K562 (cell line): ENCODE data around the gene KLHL8. TPM values are rescaled to one million over a fixed set of nuclear protein-coding genes. Genes with fewer than 3 reads are reported as not detected.

Experiments
- ATAC-seq: fragments of 200-7000 bp; cut with Tn5 transposase; 3 replicates; pipeline ENCODE4 v1.9.1; 2020; ENCODE audit warnings: moderate library complexity
- BruUV-seq: library from RNA; stranded (reverse); fragments of 400-500 nt; replicated peaks from 2 replicates; lab custom pipeline; 2021; lab: Mats Ljungman, UMichigan
- CTCF ChIA-PET: fragments of 300-600 bp; formaldehyde crosslinking; extraction: SDS; loops from one replicate; lab custom pipeline; 2021; ENCODE audit warnings: low intra/inter-chr PET ratio; lab: Yijun Ruan, JAX
- POLR2A ChIA-PET: fragments of 300-600, 350-650 bp; sonication (Branson Sonifier 250); formaldehyde crosslinking; extraction: SDS; loops from one replicate; lab custom pipeline; 2021; ENCODE audit warnings: antibody characterized with exemption, inconsistent platforms; lab: Yijun Ruan, JAX
- DNase-seq, 4 experiments: peaks; one replicate each; pipeline versions ENCODE4 v3.0.0 to v3.0.0-alpha.2; 2011 to 2018; ENCODE audit warnings: low spot score in 3 of 4, mixed read lengths in 3 of 4; ENCODE audit errors: extremely low read depth in 1 of 4
- FAIRE-seq: peaks from 2 replicates; lab custom pipeline; 2011; peaks lifted over from hg19 to GRCh38; lab: Jason Lieb, UNC
- H2AFZ ChIP-seq: 2 replicates; pipeline ENCODE4 v1.6.0; 2011; ENCODE audit warnings: low read depth, low read length, control low read depth, inconsistent platforms
- H3K27ac ChIP-seq: fragments of 200-600 bp; 3 replicates; pipeline ENCODE4 v1.8.0; 2011; ENCODE audit warnings: low read depth, mild to moderate bottlenecking, control low read depth, inconsistent platforms, low read length, moderate library complexity, mixed read lengths; ENCODE audit errors: extremely low read depth
- H3K27me3 ChIP-seq, 2 experiments: fragments of 300-600 bp in 1 of 2; 2 replicates in 1 of 2; 3 replicates in 1 of 2; pipeline versions ENCODE4 v1.6.0 to v1.8.0; 2011; ENCODE audit warnings: inconsistent platforms in 2 of 2, low read length in 2 of 2, mild to moderate bottlenecking in 1 of 2, mixed read lengths in 1 of 2, moderate library complexity in 1 of 2; ENCODE audit not compliant: control insufficient read depth in 2 of 2, insufficient read depth in 2 of 2
- H3K36me3 ChIP-seq: fragments of 300-600 bp; 3 replicates; pipeline ENCODE4 v1.8.0; 2011; ENCODE audit warnings: mild to moderate bottlenecking, low read length, inconsistent platforms; ENCODE audit not compliant: control insufficient read depth, insufficient read depth
- H3K4me1 ChIP-seq, 2 experiments: fragments of 200-600 bp in 1 of 2; replicated peaks in 1 of 2; 2 replicates in 1 of 2; 3 replicates in 1 of 2; pipeline versions ENCODE4 v1.5.1 to v1.8.0; 2011; ENCODE audit warnings: inconsistent platforms in 2 of 2, low read length in 2 of 2, mild to moderate bottlenecking in 1 of 2, mixed read lengths in 1 of 2, moderate library complexity in 1 of 2; ENCODE audit not compliant: control insufficient read depth in 2 of 2, insufficient read depth in 2 of 2
- H3K4me2 ChIP-seq: 2 replicates; pipeline ENCODE4 v1.6.1; 2011; ENCODE audit warnings: low read length, control low read depth, inconsistent platforms, mixed read lengths; ENCODE audit not compliant: insufficient read depth
- H3K4me3 ChIP-seq: fragments of 200-600 bp; sonication (generic), shearing (Covaris generic); 2 replicates; pipeline ENCODE4 v1.5.1; 2016; ENCODE audit warnings: control low read depth, inconsistent platforms
- H3K79me2 ChIP-seq: fragments of 200-600 bp; 3 replicates; pipeline ENCODE4 v1.8.0; 2011; ENCODE audit warnings: low read length, inconsistent platforms; ENCODE audit not compliant: control insufficient read depth, insufficient read depth
- H3K9ac ChIP-seq, 2 experiments: 2 replicates each; pipeline versions ENCODE4 v1.6.0 to v1.6.1; 2011; ENCODE audit warnings: low read depth in 2 of 2, low read length in 2 of 2, control low read depth in 1 of 2, inconsistent platforms in 1 of 2, mild to moderate bottlenecking in 1 of 2, mixed read lengths in 1 of 2; ENCODE audit not compliant: insufficient read depth in 1 of 2
- H3K9me1 ChIP-seq: one replicate; pipeline ENCODE4 v1.6.0; 2011; ENCODE audit warnings: inconsistent platforms, mild to moderate bottlenecking, low read length, moderate library complexity; ENCODE audit not compliant: control insufficient read depth, insufficient read depth
- H3K9me3 ChIP-seq: replicated peaks from 2 replicates; pipeline ENCODE4 v1.5.1; 2011; ENCODE audit warnings: low read depth, low read length, inconsistent platforms; ENCODE audit not compliant: control insufficient read depth, insufficient read depth
- H4K20me1 ChIP-seq: replicated peaks from 2 replicates; pipeline ENCODE4 v1.6.1; 2011; ENCODE audit warnings: low read length, inconsistent platforms, mixed read lengths; ENCODE audit not compliant: control insufficient read depth, insufficient read depth
- NFE2 ChIP-seq: IDR thresholded peaks from 2 replicates; pipeline ENCODE4 v1.6.1; 2014; ENCODE audit warnings: antibody characterized with exemption, low read depth
- ZBTB11 ChIP-seq, 3 experiments: fragments of 200-800 bp in 1 of 3; fragments of 250-450 bp in 1 of 3; fragments of 450-650 bp in 1 of 3; sonication (Bioruptor Pico) in 1 of 3; sonication (Bioruptor generic) in 1 of 3; formaldehyde crosslinking in 1 of 3; IDR thresholded peaks; 2 replicates each; pipeline versions ENCODE4 v1.6.1 to v1.8.0; 2016 to 2022; ENCODE audit warnings: mild to moderate bottlenecking in 2 of 3, missing genetic modification characterization in 2 of 3, missing compliant biosample characterization in 1 of 3, moderate library complexity in 1 of 3
- ZBTB17 ChIP-seq: fragments of 450-650 bp; formaldehyde crosslinking; IDR thresholded peaks from 2 replicates; pipeline ENCODE4 v1.4.0; 2020; ENCODE audit warnings: mild to moderate bottlenecking
- ZNF175 ChIP-seq: fragments of 200-800 bp; sonication (Bioruptor generic); IDR thresholded peaks from 2 replicates; pipeline ENCODE4 v1.6.1; 2016; ENCODE audit warnings: low read depth, mild to moderate bottlenecking, missing genetic modification characterization, missing compliant biosample characterization
- ZNF24 ChIP-seq: fragments of 450-650 bp; IDR thresholded peaks from 2 replicates; pipeline ENCODE4 v1.6.1; 2016
- ZNF561 ChIP-seq: fragments of 450-650 bp; formaldehyde crosslinking; conservative IDR thresholded peaks from 2 replicates; pipeline ENCODE4 v1.4.0; 2020; ENCODE audit warnings: mild to moderate bottlenecking, moderate library complexity
- WGBS: fragments of 100-300 bp; shearing (Covaris generic); methylation state at CpG from one replicate; pipeline ENCODE4 v1.1.6; 2016; ENCODE audit warnings: low coverage, mixed read lengths; ENCODE audit not compliant: insufficient coverage; ENCODE audit errors: missing lambda C conversion rate; 5-methylcytosine and 5-hydroxymethylcytosine counted together
- in situ Hi-C: fragments of 300-500 bp; cut with MboI; formaldehyde crosslinking; loops from 4 replicates; pipeline ENCODE4 v1.15.0; 2018; ENCODE audit warnings: inconsistent platforms, mixed read lengths
- intact Hi-C: fragments of 100-400 bp; cut with micrococcal nuclease; formaldehyde crosslinking; loops from 2 replicates; pipeline ENCODE4 v1.14.2; 2022
- polyA plus RNA-seq, 8 experiments: library from polyadenylated mRNA; depleted of rRNA in 4 of 8; stranded (reverse) in 5 of 8; unstranded in 3 of 8; fragments of >200 nt; fragmentation: Nextera tagmentation in 2 of 8; fragmentation: Illumina TruSeq in 1 of 8; extraction: Ambion mirVana in 2 of 8; extraction: Trizol in 1 of 8; gene quantifications; 2 replicates each; pipeline versions ENCODE4 v1.2.1 to v1.2.3, GENCODE V29; 2011 to 2014; ENCODE audit warnings: inconsistent platforms in 1 of 8, missing spikeins in 1 of 8
- total RNA-seq, 7 experiments: library from RNA; depleted of rRNA in 6 of 7; stranded (reverse); fragments of >200 nt in 6 of 7; fragmentation: Illumina TruSeq in 2 of 7; extraction: Trizol in 2 of 7; gene quantifications; 2 replicates each; pipeline versions ENCODE4 v1.2.1 to v1.2.3, GENCODE V29; 2011 to 2021; ENCODE audit warnings: low replicate concordance in 1 of 7
- TF ChIP-seq, protein P1 (sequence below): sonication (generic); formaldehyde crosslinking; IDR thresholded peaks from 2 replicates; pipeline ENCODE4 v1.8.1; 2022; ENCODE audit warnings: missing genetic modification reagents
- TF ChIP-seq, protein P2 (sequence below): sonication (generic); IDR thresholded peaks from 2 replicates; pipeline ENCODE4 v1.6.1; 2016

KLHL8 gene
- total and polyA plus RNA-seq, 9 of the 15 experiments (the other 6 are each of a cell fraction or from before 2014, with no cell fraction given) = 8.7 to 25.3 (median 15.7) TPM

DNA sequence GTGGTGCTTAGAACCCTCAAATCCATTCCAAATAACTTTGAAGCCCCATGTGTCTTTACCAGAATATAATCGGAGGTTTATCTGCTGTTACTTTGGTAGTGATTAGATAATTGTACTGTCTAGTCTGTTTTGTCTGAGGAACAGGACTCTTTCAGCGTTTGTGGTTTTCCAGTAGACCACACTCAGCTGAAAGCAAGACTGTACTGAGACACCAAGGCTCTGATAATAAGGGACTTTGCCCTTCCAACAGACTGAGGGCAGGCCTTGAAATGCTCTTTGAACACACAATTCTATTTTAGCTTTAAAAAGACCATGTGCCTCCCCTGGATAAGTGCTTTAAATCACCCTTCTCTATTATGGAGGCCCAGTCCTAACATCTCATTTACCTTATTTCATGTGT lies 76.1 kb downstream of the KLHL8 start:
- ATAC-seq = peak; percentile 37; the same call in 1 of the 3 replicates
- H3K79me2 ChIP-seq = no peaks in the 10 kb centered on the region
- in situ Hi-C loops = no loop called here

DNA sequence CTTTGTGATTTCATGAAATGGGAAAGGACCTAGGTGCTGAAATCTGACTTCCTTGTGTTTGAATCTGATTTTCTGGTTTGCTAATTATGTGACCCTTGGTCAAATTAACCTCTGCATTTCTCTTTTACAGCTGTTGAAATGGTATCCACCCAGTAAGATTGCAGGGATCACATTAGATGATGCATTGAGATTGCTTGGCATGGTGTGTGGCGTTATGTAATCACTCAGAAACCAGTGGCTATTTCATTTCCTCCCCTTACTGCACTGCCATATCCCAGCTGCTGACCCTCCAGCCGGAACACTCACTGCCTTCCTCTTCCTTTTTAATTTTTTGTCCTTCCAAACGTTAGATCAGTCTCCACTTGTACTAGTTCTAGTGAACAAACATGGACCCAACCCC lies 79.0 kb downstream of the KLHL8 start:
- H3K9me3 ChIP-seq = no peaks in the 10 kb centered on the region
- peaks cover 55% of the 10 kb centered on the region for H3K36me3 ChIP-seq
- no peak overlapping the region for H3K4me3 ChIP-seq
- H3K79me2 ChIP-seq = no peaks in the 10 kb centered on the region
- ChIA-PET CTCF (no interaction called here), POLR2A (interaction anchor here (1.1 to 1.4 kb wide), 2 partner anchors 9 to 36 kb away, joined by 3 to 5 read pairs; no protein-coding TSS in a partner anchor)
- FAIRE-seq (no peak), DNase-seq (no peak), ATAC-seq (no peak)
- H3K27ac ChIP-seq = no peak overlapping the region
- no peaks in the 10 kb centered on the region for H3K4me1 ChIP-seq
- WGBS = 72% methylated on average over 3 of the region's 3 CpGs
- H3K27me3 ChIP-seq = no peaks in the 10 kb centered on the region
- no peak overlapping the region for H2AFZ ChIP-seq
- intact Hi-C loops (no loop called here), in situ Hi-C loops (no loop called here)
- TF ChIP-seq ZBTB11 (CRISPR knock-in tag; IDR thresholded peaks at IDR 0.05) (no peak), ZNF175 (CRISPR knock-in tag) (no peak), NFE2 (no peak), ZNF561 (CRISPR knock-in tag) (no peak)
- TF ChIP-seq, protein P1, sequence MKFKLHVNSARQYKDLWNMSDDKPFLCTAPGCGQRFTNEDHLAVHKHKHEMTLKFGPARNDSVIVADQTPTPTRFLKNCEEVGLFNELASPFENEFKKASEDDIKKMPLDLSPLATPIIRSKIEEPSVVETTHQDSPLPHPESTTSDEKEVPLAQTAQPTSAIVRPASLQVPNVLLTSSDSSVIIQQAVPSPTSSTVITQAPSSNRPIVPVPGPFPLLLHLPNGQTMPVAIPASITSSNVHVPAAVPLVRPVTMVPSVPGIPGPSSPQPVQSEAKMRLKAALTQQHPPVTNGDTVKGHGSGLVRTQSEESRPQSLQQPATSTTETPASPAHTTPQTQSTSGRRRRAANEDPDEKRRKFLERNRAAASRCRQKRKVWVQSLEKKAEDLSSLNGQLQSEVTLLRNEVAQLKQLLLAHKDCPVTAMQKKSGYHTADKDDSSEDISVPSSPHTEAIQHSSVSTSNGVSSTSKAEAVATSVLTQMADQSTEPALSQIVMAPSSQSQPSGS (CRISPR knock-in tag) = no peak
- H3K9me1 ChIP-seq = no peaks in the 10 kb centered on the region
- H4K20me1 ChIP-seq = no peaks in the 10 kb centered on the region; the same call in 1 of the 2 replicates
- no peak overlapping the region for H3K4me2 ChIP-seq
- BruUV-seq = no TSS peak
- H3K9ac ChIP-seq = no peak overlapping the region

More for the DNA sequence above, 76.1 kb downstream of the KLHL8 start:
- H3K9me3 ChIP-seq = no peaks in the 10 kb centered on the region
- H3K36me3 ChIP-seq = peaks cover 37% of the 10 kb centered on the region
- H3K4me1 ChIP-seq = no peaks in the 10 kb centered on the region
- no peaks in the 10 kb centered on the region for H3K9me1 ChIP-seq
- H2AFZ ChIP-seq = no peak overlapping the region
- TF ChIP-seq ZBTB17 (CRISPR knock-in tag) (no peak), ZNF24 (no peak)
- TF ChIP-seq, protein P2, sequence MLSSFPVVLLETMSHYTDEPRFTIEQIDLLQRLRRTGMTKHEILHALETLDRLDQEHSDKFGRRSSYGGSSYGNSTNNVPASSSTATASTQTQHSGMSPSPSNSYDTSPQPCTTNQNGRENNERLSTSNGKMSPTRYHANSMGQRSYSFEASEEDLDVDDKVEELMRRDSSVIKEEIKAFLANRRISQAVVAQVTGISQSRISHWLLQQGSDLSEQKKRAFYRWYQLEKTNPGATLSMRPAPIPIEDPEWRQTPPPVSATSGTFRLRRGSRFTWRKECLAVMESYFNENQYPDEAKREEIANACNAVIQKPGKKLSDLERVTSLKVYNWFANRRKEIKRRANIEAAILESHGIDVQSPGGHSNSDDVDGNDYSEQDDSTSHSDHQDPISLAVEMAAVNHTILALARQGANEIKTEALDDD = 0 out of 2 replicates have a peak, but pooled peaks have one; percentile 16
- no TSS peak for BruUV-seq
- H3K27ac ChIP-seq = no peak overlapping the region
- H3K4me2 ChIP-seq = no peak overlapping the region
- intact Hi-C loops = no loop called here
- H3K27me3 ChIP-seq = no peaks in the 10 kb centered on the region
- 13% methylated on average over 2 of the region's 2 CpGs for WGBS
- no peak for FAIRE-seq
- H3K9ac ChIP-seq = no peak overlapping the region
- no peaks in the 10 kb centered on the region for H4K20me1 ChIP-seq
- DNase-seq = no peak
- CTCF ChIA-PET = no interaction called here
- H3K4me3 ChIP-seq = no peak overlapping the region
- POLR2A ChIA-PET = no interaction called here
